PC-9 (cell line): Measurements from ENCODE around the gene FGF7. TPM values are rescaled to one million over a fixed set of nuclear protein-coding genes. Genes with fewer than 3 reads are reported as not detected.

Experiments used
- BruUV-seq: library from RNA; stranded (reverse); fragments of 400-500 nt; replicated peaks from 2 replicates; lab custom pipeline; 2021; lab: Mats Ljungman, UMichigan
- CTCF ChIA-PET: fragments of 300-600 bp; sonication (Branson Sonifier 250); formaldehyde crosslinking; loops from one replicate; lab custom pipeline; 2022; ENCODE audit warnings: antibody characterized with exemption; lab: Charles Lee
- POLR2A ChIA-PET: fragments of 300-600 bp; sonication (Branson Sonifier 250); formaldehyde crosslinking; loops from one replicate; lab custom pipeline; 2022; ENCODE audit warnings: antibody characterized with exemption; ENCODE audit not compliant: unreplicated experiment; lab: Charles Lee
- DNase-seq, 2 experiments: peaks; one replicate each; pipeline versions ENCODE4 v3.0.0 to v3.0.0-alpha.2; 2015 to 2022; ENCODE audit warnings: mixed read lengths in 1 of 2
- H2AFZ ChIP-seq: fragments of 200-600 bp; sonication (generic); 2 replicates; pipeline ENCODE4 v1.8.1; 2017; ENCODE audit warnings: antibody characterized with exemption
- H3F3A ChIP-seq: fragments of 200-600 bp; sonication (generic); 2 replicates; pipeline ENCODE4 v1.8.1; 2017; ENCODE audit warnings: antibody characterized with exemption, mild to moderate bottlenecking, low read depth; ENCODE audit not compliant: insufficient read depth
- H3K27ac ChIP-seq: fragments of 200-600 bp; sonication (generic); 2 replicates; pipeline ENCODE4 v1.6.1; 2016; ENCODE audit warnings: mixed run types
- H3K27me3 ChIP-seq: fragments of 200-600 bp; sonication (generic); 2 replicates; pipeline ENCODE4 v1.6.1; 2016; ENCODE audit warnings: low read depth, mixed run types; ENCODE audit not compliant: insufficient read depth
- H3K36me3 ChIP-seq: fragments of 200-600 bp; sonication (generic); 2 replicates; pipeline ENCODE4 v1.6.1; 2016; ENCODE audit warnings: low read depth, mixed run types
- H3K4me1 ChIP-seq: fragments of 200-600 bp; sonication (generic); replicated peaks from 2 replicates; pipeline ENCODE4 v1.6.1; 2016; ENCODE audit warnings: mixed run types; ENCODE audit not compliant: insufficient read depth
- H3K4me2 ChIP-seq: fragments of 200-600 bp; sonication (generic); 2 replicates; pipeline ENCODE4 v1.6.1; 2017; ENCODE audit warnings: mixed run types
- H3K4me3 ChIP-seq: fragments of 200-600 bp; sonication (generic); 2 replicates; pipeline ENCODE4 v1.6.1; 2016; ENCODE audit warnings: mixed run types
- H3K79me2 ChIP-seq: fragments of 200-600 bp; sonication (generic); 2 replicates; pipeline ENCODE4 v1.6.1; 2017; ENCODE audit warnings: low read depth, mixed run types
- H3K9me2 ChIP-seq: fragments of 200-600 bp; sonication (generic); 2 replicates; pipeline ENCODE4 v1.8.1; 2017; ENCODE audit warnings: mild to moderate bottlenecking; ENCODE audit not compliant: insufficient read depth
- H3K9me3 ChIP-seq: fragments of 200-600 bp; sonication (generic); 2 replicates; pipeline ENCODE4 v1.8.1; 2016; ENCODE audit warnings: low read depth; ENCODE audit not compliant: insufficient read depth
- H4K20me1 ChIP-seq: fragments of 200-600 bp; sonication (generic); 2 replicates; pipeline ENCODE4 v1.8.1; 2017; ENCODE audit not compliant: insufficient read depth
- EZH2 ChIP-seq: fragments of 200-600 bp; sonication (generic); IDR thresholded peaks from 2 replicates; pipeline ENCODE4 v1.8.0; 2017; ENCODE audit warnings: antibody characterized with exemption, low read depth
- intact Hi-C: fragments of 100-400 bp; cut with micrococcal nuclease; formaldehyde crosslinking; loops from one replicate; pipeline ENCODE4 v1.10.0; 2022; ENCODE audit not compliant: unreplicated experiment
- total RNA-seq: library from RNA; stranded (reverse); gene quantifications from 2 replicates; pipeline ENCODE4 v1.2.3, GENCODE V29; 2021
- TF ChIP-seq, protein P1 (sequence below): fragments of 200-600 bp; sonication (generic); conservative IDR thresholded peaks from 2 replicates; pipeline ENCODE4 v1.6.1; 2017; ENCODE audit warnings: mixed run types, antibody characterized with exemption, mild to moderate bottlenecking, moderate library complexity

FGF7 gene
- total RNA-seq, 1 experiment from 2014 or later = not detected

GRCh38 chr15:49495993-49496753 lies 73.1 kb downstream of the FGF7 start:
- no peaks in the 10 kb centered on the region for H3F3A ChIP-seq
- ChIA-PET CTCF (no interaction called here), POLR2A (no interaction called here)
- H3K27me3 ChIP-seq = no peaks in the 10 kb centered on the region
- H3K27ac ChIP-seq = no peak overlapping the region
- H3K4me3 ChIP-seq = no peak overlapping the region
- H3K36me3 ChIP-seq = no peaks in the 10 kb centered on the region
- BruUV-seq = no TSS peak
- no peaks in the 10 kb centered on the region for H3K4me1 ChIP-seq
- H3K79me2 ChIP-seq = no peaks in the 10 kb centered on the region
- intact Hi-C loops = no loop called here
- no peaks in the 10 kb centered on the region for H3K9me2 ChIP-seq
- no peak overlapping the region for H2AFZ ChIP-seq
- no peak overlapping the region for H3K4me2 ChIP-seq
- no peak for DNase-seq
- TF ChIP-seq, protein P1, sequence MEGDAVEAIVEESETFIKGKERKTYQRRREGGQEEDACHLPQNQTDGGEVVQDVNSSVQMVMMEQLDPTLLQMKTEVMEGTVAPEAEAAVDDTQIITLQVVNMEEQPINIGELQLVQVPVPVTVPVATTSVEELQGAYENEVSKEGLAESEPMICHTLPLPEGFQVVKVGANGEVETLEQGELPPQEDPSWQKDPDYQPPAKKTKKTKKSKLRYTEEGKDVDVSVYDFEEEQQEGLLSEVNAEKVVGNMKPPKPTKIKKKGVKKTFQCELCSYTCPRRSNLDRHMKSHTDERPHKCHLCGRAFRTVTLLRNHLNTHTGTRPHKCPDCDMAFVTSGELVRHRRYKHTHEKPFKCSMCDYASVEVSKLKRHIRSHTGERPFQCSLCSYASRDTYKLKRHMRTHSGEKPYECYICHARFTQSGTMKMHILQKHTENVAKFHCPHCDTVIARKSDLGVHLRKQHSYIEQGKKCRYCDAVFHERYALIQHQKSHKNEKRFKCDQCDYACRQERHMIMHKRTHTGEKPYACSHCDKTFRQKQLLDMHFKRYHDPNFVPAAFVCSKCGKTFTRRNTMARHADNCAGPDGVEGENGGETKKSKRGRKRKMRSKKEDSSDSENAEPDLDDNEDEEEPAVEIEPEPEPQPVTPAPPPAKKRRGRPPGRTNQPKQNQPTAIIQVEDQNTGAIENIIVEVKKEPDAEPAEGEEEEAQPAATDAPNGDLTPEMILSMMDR = no peak
- no peak for TF ChIP-seq EZH2
- H3K9me3 ChIP-seq = no peaks in the 10 kb centered on the region; the same call in 1 of the 2 replicates
- no peaks in the 10 kb centered on the region for H4K20me1 ChIP-seq

- ChIA-PET CTCF (no interaction called here), POLR2A (no interaction called here)
- intact Hi-C loops = no loop called here
- Histone ChIP-seq H2AFZ (no peak overlapping the region), H3K4me3 (no peak overlapping the region), H3K9me2 (no peaks in the 10 kb centered on the region; the same call in 1 of the 2 replicates), H3K36me3 (no peaks in the 10 kb centered on the region), H3K27ac (no peak overlapping the region), H3K9me3 (no peaks in the 10 kb centered on the region; the same call in 1 of the 2 replicates), H3F3A (no peaks in the 10 kb centered on the region), H3K27me3 (no peaks in the 10 kb centered on the region), H3K4me2 (no peak overlapping the region), H4K20me1 (no peaks in the 10 kb centered on the region), H3K4me1 (no peaks in the 10 kb centered on the region), H3K79me2 (no peaks in the 10 kb centered on the region)
- BruUV-seq = no TSS peak
- DNase-seq = no peak
- TF ChIP-seq, protein P1 = no peak
- TF ChIP-seq EZH2 = no peak
Measured at GRCh38 chr15:49501586-49501985, 78.5 kb downstream of the FGF7 start.

GRCh38 chr15:49506341-49506740 lies 83.3 kb downstream of the FGF7 start:
- ChIA-PET CTCF (no interaction called here), POLR2A (no interaction called here)
- DNase-seq = no peak
- Histone ChIP-seq H3K79me2 (no peaks in the 10 kb centered on the region), H3F3A (no peaks in the 10 kb centered on the region), H3K36me3 (no peaks in the 10 kb centered on the region), H3K27ac (no peak overlapping the region), H3K9me3 (no peaks in the 10 kb centered on the region; the same call in 1 of the 2 replicates), H3K4me1 (no peaks in the 10 kb centered on the region), H2AFZ (no peak overlapping the region), H3K9me2 (no peaks in the 10 kb centered on the region; the same call in 1 of the 2 replicates), H4K20me1 (no peaks in the 10 kb centered on the region), H3K27me3 (no peaks in the 10 kb centered on the region), H3K4me2 (no peak overlapping the region), H3K4me3 (no peak overlapping the region)
- TF ChIP-seq, protein P1 = no peak
- TF ChIP-seq EZH2 = no peak
- BruUV-seq = no TSS peak
- intact Hi-C loops = no loop called here
